Stimulated activated CD8-positive, alpha-beta memory T cell treated with anti-CD3 and anti-CD28 coated beads, Interleukin-15, amount 100 ng/mL, for 4 hours (primary cell): Measurements from ENCODE around the gene HK1.
"Not testable (repeated sequence)": the region's sequence is repeated elsewhere in the genome, so short reads cannot be mapped to it uniquely, and the experiment has no call there.

ENCODE experiments used
- DNase-seq, 2 donors: peaks; one replicate each; pipeline ENCODE4 v3.0.0-alpha.2; 2020; ENCODE audit warnings: low read depth in 2 of 2

HK1 gene

DNA sequence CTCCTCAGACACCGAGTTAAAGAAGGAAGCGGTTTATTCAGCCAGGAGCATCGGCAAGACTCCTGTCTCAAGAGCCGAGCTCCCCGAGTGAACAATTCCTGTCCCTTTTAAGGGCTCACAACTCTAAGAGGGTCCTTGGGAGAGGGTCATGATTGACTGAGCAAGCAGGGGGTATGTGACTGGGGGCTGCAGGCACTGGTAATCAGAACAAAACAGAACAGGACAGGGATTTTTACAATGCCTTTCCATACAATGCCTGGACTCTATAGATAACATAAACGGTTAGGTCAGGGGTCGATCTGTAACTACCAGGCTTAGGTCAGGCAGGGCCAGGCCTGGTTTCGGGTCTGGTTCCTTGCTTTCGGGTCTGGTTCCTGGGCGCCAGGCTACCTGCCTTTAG, 30.0 kb downstream of the HK1 start:
- DNase-seq, result not testable (repeated sequence)

DNA sequence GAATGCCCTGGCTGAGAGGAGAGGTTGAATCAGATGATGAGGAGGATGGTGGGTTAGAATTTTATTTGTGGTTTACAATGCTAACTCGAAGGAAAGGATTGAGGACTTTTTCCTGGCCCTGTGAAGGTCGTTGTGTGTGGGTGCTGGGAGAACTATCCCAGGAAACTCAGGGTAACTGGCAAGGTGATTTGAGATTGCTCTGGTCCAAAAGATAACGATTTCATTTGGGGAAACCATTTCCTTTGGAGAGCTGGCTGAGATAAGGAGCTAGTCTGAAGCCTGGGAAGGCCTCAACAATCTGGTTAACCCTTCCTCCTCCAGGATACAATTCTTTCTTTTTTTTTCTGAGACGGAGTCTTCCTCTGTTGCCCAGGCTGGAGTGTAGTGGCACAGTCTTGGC, 33.0 kb downstream of the HK1 start:
- no peak for DNase-seq

DNA sequence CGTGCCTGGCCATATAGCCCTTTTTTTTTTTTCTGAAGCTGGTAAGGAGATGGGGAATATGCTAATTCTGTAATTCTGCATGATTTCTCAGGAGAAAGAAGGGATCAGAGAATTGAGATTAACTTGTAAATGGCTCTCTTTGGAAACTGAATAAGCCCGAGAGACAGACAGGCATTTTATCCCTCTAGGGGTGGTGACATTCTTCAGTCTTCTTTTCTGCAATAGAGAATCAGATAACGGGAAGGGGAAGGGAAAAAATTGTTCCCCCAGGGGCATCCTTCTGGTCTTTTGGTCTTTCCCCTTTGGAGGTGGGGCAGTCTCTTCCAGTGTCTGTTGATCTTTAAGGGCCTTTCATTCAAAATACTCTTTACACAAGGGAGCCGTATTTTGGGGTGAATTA, 34.2 kb downstream of the HK1 start:
- DNase-seq, result no peak

DNA sequence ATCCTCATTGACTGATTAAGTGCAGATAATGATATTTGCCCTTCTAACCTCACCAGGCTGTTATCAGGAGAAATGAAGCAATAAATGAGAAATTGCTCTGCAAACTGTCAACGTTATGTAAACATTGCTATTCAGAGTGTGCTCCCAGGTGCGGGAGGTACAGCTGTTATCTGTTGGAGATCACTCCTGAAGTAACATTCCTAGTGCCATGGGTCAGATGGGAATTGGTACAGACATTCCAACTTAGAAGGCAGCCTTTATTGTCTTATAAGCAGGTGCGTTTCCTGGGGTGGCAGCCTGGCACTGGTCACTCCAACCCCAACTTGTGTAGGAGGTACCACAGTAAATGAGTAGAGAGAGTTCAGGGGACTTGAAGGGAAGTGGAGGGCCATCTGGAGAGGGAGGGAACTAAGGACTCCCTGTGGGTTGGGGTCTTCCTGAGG, 36.8 kb downstream of the HK1 start:
- DNase-seq, result no peak

DNA sequence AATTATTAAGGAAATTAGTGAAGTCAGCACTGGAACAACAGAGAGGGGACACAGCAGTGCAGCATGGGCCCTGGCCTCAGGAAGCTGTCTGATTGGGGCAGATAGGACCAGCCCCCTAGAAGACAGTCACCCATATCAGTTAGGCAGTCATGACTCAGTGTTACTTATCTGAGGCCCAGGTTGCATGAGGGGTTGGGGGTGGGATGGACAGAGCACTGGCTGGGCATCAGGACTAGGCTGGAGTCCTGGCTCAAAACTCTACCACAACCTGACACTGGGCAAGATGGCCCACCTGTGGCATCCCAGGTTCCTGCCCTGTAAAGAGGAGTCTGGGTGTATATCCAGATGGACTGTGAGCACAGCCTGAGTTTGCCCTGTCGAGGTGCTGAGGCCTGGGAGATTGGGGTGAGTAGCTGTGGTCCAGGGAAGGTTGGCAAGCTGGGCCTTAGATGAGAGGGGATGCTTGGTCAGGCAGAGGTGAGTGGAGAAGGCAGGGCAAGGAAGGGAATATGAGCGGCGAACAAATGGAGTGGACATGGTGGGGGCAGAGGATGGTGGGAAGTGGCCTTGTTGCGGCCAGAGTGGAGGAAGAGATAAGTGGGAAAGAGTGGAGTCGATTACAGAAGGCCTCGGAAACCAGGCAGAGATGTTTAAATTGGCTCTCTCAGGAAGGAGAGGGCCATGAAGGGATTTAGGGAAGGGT, 37.5 kb downstream of the HK1 start:
- no peak for DNase-seq

DNA sequence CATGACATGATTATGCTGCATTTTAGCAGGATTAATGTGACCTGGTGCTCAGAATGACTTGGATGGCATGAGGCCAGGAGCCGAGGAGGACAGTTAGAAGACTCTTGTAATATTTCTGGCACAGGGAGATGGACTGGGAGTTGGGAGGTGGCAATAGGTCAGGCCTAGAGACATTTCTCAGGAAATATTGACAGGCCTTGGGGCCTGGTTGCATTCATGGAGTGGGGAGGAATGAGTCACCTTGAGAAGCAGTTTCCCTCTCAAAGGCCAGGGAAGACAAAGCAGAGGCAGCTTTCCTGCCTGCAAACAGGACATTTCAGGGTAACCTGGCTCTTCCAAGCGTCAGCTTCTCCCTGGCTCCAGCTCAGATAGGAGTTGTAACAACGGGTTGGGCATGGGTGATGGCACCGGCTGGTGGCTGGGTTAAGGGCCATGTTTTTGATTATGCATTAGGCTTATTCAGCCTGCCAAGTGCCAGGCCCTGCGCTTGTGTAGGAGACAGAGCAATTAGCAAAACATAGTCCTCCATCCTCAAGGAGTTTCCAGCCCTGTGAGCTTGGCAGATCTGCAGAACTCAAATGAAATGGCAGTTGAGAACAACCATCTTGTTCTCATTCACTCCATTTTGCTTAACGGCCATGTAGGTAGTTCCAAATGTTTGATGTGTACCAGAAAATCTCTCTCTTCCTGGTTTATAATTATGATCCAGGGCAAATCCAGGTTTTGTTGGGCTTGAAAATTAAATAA, 38.2 kb downstream of the HK1 start:
- DNase-seq, result no peak

DNA sequence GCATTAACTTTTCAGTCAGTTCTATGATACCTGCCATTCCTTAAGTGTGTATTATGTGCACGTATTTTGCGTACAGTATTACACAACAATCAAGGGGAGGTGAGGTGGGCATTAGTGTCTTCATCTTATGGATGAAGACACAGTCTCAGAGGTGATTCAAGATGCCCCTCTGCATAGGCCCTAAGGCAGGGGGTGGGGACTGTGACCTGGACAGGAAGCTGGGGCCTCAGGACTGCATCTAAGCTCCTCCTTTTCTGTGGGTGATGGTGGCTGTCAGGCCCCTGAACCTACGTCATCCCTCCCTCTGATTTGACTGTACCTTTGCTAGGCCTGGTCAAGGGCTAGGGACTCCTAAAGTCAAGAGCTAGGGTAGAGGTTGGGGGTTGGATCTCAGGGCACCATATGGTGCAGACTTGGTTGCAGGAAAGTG, 38.9 kb downstream of the HK1 start:
- no peak for DNase-seq

DNA sequence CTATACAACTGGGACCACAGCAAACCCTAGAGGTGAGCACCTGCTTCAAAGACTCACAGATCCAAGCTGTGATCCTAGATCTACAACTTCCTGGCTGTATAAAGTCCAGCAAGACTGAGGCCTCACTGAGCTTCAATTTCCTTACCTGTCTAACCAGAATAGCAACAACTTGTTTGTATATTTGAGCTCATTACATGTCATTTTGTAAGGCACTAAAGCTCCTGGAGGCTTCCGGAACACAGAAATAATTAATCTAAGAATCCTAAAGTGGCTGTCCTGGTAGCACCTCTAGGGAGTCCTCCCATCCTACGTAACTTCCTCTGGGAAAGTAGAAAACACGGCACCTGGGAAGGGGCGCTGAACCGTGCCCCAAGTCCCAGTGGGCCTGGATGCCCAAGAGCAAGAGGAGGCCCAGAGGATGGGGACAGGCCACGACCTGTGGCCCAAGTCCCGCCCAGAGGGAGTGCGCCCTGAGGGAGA, 39.4 kb downstream of the HK1 start:
- no peak for DNase-seq

DNA sequence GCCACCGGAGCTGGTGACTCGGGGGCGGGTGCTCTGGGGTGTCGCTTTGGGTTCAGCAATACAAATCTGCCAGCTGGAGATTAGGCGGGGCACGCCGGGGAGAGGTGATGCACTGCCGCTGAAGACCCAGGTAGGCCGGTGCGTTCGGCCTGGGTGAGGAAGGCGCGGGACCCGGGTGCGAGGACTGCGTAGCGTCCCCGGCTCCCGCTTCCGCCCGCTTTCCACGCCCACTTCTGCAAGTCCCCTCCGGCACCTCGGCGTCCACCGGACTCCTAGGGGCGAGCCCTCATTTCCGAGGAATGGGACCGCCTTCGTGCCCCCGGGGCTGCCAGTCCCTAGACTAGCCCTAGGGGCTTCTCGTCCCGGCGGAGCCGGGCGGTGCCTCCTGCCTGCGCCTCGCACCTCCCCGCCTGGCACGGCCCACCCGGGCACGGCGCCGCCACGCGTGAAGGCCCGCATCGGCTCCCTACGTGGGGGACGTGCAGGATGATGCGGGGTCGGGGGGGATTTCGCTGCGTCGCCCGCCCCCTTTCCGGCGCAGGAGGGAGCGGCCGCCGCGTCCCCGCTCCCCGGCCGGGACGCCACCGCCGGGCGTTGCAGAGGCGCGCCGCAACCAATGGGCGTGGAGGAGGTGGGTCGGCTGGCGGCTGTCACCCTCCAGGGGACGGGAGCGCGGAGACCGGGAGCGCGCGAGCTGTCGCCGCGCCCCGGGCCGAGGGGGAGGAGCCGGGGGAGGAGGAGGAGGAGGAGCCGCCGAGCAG, 40.0 kb downstream of the HK1 start:
- DNase-seq, result peak; percentile 80 to 88

DNA sequence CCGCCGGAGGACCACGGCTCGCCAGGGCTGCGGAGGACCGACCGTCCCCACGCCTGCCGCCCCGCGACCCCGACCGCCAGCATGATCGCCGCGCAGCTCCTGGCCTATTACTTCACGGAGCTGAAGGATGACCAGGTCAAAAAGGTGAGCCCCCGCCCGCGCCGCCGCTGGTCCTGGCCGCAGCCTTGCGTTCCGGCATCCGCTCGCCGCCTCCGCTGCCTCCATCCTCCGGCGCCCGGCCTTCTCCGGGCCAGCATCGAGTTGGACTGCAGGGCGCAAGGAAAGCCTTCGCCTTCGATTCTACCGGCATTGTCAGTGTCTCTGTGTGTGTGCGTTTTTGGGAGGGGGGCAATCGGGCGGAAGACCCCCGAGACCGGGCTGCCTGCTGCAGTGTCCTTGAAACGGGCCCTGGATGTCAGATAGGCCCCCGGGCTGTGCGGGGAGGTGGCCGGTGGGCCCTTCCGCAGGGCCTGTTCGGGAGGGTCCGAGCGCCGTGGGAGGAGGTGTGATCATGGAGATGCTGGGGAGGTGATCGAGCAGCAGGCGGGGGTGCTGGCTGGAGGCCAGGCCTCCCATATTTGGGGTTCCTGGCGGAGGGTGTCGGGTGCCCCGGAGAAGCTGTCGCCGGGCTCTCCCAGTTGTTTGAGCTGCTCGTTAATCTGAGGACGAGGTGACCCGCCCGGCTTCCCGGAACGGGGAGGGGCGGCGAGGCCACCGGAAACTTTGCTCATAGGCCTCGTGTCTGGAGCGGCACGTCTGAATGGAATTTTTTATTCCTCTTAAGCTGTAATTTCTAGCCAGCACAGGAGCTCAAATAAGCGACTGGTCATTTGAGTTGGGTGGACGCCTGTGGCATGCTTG, 40.8 kb downstream of the HK1 start:
- peak; percentile 57 to 70 for DNase-seq

DNA sequence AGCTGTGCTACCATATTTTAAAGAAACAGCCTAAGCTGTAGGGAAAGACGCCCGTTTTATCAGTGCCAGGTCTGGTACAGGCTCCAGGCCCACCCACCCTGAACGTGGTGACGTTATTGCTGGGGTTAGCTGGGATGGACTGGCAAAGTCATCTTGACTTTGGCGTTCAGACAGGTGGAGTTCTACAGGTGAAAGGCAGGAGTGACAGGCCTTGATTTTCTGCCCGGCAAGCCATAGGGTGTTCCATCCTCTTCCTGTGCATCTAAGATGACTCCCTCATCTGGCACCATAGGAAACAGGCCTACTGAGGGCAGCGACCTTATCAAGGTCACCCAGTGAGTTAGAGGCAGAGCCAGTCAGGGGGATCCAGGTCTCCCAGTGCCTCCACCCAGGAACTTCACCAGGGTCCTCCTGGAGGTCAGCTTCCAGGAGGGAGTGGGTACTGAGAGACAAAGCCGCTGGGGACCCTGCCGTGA, 41.6 kb downstream of the HK1 start:
- no peak for DNase-seq

DNA sequence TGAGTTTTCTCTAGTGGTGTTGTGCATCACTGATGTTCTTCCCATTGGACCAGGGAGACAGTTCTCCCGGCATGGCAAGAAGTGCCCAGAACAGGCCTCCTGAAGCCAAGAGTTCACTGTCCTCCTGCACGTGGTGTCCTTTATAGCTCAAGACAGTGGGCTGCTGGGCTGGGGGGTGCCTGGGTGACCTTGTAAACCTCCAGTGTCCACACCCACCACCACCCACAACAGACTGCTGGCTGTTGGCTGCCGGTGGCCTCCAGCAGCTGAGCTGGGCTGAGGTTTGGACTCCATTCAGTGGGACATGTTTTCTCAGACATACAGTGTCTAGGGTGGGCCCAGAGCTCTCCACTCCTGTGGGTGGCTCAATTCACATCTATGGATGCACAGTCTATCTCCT, 42.2 kb downstream of the HK1 start:
- DNase-seq, result no peak

DNA sequence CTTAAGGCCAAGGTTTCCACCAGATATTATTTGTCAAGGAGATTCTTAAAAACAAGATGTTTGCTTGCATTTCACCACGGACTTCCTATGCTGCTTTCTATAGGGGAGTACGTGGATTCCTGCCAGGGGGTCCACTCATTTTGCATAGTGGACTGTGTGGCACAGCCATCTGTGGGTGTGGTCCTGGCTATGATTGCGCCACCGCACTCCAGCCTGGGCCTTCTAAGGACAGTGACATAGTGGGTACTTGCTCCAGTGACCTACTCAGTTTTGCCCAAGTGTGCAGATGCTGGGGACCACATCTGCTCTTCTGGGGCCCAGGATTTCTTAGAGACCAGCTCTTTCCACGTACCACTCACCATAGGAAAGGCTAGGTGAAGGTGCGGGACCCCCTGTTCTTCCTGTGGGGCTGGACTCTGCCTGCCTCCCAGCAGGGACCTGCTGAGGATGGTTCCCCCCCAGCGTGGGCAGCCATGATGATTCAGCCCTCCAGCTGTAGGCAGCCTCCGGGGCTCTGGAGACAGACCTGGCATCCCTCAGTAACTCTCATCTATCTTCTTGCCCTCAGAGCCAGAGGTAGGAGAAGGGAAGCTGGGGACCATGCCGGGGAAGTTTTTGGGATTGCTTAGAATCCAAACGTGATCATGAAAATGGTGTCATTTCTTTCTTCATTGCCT, 42.9 kb downstream of the HK1 start:
- no peak for DNase-seq

DNA sequence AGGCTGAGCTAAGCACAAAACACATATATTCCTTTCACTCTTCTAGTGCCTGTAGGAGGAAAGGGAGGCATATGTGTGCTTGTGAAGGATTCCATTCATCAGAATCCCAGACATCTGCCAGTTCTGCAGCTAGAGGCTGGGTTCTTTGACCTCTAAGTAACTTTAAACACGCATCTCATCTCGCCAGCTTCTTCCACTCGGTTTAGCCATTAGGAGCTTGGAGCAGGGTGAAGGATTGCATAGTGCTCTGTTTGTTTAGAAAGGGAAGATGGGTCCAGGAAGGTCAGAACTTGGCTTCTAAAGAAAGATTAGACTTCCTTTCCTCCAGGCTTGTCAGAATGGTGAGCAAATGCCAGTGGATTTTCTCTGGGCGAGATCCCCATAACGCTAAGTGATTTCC, 43.6 kb downstream of the HK1 start:
- DNase-seq, result no peak

DNA sequence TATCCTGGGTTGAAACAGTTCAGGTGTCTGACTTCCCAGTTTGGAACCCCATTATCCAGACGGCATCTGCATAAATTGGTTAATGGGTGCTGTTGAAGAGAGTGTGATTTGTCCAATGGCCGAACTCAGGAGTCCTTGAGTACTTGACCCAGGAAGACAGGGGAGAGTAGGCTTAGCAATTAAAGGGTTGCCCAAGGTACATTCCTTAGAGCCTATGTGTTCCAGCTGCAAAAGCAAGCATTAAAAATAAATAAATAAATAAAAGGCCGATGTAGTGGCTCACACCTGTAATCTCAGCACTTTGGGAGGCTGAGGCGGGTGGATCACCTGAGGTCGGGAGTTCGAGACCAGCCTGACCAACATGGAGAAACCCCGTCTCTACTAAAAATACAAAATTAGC, 44.0 kb downstream of the HK1 start:
- DNase-seq, result not testable (repeated sequence)

DNA sequence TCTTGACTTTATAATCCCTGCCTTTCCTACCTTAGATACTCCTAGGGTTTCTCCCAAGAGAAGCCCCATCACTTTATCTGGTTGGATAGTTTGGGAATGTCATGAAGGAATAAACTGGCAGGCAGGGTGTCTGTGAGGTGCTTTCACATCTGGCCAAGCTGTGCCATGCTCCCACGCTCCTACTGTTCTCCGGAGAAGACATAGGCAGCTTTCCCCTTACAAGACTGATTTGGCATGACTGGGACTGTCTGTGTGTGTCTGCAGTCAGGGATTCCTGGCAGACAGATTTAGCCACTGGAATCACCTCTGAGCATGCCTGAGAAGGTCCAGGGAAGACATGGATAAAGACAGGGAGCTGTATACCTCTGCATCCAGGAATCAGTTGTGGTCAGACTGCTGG, 45.3 kb downstream of the HK1 start:
- DNase-seq, result no peak

DNA sequence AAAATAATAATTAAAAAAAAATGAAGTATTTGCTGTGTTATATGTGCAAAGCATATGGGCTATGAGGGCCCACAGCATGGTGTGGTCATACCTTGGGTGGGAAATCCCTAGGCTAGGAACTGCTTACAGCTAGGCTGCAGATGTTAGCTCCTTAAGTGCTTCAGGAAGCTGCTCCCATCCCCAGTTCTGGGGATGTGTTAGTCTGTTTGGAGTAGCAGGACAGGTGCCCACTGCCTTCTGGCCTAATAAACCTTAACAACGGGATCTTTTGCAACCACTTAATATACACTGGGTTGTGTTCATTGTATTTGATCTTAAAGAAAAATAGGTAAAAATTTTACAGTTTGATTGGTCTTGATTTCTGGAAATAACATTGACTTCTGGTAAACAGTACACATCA, 46.3 kb downstream of the HK1 start:
- no peak for DNase-seq

DNA sequence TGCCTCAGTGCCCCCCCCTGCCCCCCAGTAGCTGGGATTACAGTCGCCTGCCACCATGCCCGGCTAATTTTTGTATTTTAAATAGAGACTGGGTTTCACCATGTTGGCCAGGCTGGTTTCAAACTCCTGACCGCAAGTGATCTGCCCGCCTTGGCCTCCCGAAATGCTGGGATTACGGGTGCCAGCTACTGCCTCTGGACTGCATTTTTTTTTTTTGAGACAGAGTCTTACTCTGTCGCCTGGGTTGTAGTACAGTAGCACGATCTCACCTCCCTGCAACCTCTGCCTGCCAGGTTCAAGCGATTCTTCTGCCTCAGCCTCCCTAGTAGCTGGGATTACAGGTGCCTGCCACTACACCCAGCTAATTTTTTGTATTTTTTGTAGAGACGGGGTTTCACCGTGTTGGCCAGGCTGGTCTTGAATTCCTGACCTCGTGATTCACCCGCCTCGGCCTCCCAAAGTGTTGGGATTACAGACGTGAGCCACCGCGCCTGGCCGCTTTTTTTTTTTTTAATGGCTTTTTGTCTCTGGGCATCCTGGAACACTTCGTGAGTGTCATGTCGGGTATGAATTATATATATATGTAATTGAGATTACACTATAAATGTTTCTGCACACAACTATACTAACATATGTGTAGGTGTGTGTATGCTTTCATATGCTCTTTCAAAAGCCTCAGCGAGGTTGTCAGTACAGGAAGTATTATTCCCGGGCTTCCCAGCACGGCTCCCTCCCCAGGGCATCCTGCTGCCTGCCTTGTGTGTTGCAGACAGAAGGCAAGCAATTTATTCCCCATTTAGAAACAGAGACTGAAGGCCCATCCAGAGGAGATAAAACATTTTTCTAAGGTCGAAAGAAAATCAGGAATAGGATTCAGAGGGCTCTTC, 47.6 kb downstream of the HK1 start:
- DNase-seq, result not testable (repeated sequence)

DNA sequence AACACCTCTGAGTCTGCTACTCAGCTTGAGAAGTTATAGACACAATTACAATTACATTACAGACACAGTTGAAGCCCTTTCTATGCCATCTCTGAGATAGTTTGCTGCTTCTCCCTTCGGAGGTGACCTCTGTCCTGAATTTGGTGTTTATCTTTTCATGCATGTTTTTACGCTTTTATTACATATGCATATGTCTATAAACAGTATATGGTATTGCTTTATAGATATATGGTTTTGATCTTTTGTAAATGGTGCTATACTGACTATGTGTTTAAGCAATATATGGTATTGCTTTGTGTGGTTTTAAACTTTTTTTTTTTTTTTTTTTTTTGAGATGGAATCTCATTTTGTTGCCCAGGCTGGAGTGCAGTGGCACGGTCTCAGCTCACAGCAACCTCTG, 48.4 kb downstream of the HK1 start:
- DNase-seq, result no peak
